Stimulated activated effector memory CD8-positive, alpha-beta T cell treated with anti-CD3 and anti-CD28 coated beads, Interleukin-12 subunit alpha, Interleukin-12 subunit beta, amount 100 ng/mL, for 72 hours (primary cell): Measurements from ENCODE around the gene NABP1.
A peak's percentile ranks its signal among the peaks of the same experiment; 100 is the strongest.

Experiments
- ATAC-seq: fragments of 150-1000 bp; cut with Tn5 transposase; 2 replicates; pipeline ENCODE4 v1.10.0; 2021
- DNase-seq, 2 donors: peaks; one replicate each; pipeline ENCODE4 v3.0.0; 2021 to 2022; ENCODE audit warnings: low spot score in 2 of 2
- H3K27ac Mint-ChIP-seq: one replicate; pipeline ENCODE4 v1.8.0; 2022; ENCODE audit warnings: mild to moderate bottlenecking, mixed read lengths
- H3K36me3 Mint-ChIP-seq: one replicate; pipeline ENCODE4 v1.8.0; 2022; ENCODE audit warnings: mild to moderate bottlenecking, mixed read lengths
- H3K4me1 Mint-ChIP-seq: one replicate; pipeline ENCODE4 v1.8.0; 2022; ENCODE audit warnings: mixed read lengths
- H3K4me3 Mint-ChIP-seq: one replicate; pipeline ENCODE4 v1.8.0; 2022; ENCODE audit warnings: mild to moderate bottlenecking, mixed read lengths
- H3K9me3 Mint-ChIP-seq: one replicate; pipeline ENCODE4 v1.8.0; 2022; ENCODE audit warnings: mixed read lengths

Gene NABP1

GRCh38 chr2:191661097-191661924 is 16.6 kb upstream of the NABP1 start:
- DNase-seq (no peak), ATAC-seq (no peak)
- Mint-ChIP-seq H3K4me1 (peaks cover 15% of the 10 kb centered on the region), H3K9me3 (peaks cover 5% of the 10 kb centered on the region), H3K36me3 (no peaks in the 10 kb centered on the region), H3K4me3 (no peak overlapping the region), H3K27ac (no peak overlapping the region)

- peaks cover 16% of the 10 kb centered on the region for H3K4me1 Mint-ChIP-seq
- H3K36me3 Mint-ChIP-seq = no peaks in the 10 kb centered on the region
- H3K9me3 Mint-ChIP-seq = peaks cover 5% of the 10 kb centered on the region
- DNase-seq (no peak), ATAC-seq (no peak)
- H3K27ac Mint-ChIP-seq = no peak overlapping the region
- no peak overlapping the region for H3K4me3 Mint-ChIP-seq
These were observed 12.9 kb upstream of the NABP1 start for GRCh38 chr2:191664823-191665677.

GRCh38 chr2:191666226-191666625 is 11.7 kb upstream of the NABP1 start:
- Mint-ChIP-seq H3K27ac (no peak overlapping the region), H3K4me1 (peaks cover 16% of the 10 kb centered on the region), H3K36me3 (no peaks in the 10 kb centered on the region), H3K9me3 (peaks cover 5% of the 10 kb centered on the region), H3K4me3 (no peak overlapping the region)
- ATAC-seq (no peak), DNase-seq (no peak)

GRCh38 chr2:191666732-191667131 is 11.2 kb upstream of the NABP1 start:
- Mint-ChIP-seq H3K4me3 (no peak overlapping the region), H3K27ac (no peak overlapping the region)

GRCh38 chr2:191670076-191670475 is 7.9 kb upstream of the NABP1 start:
- ATAC-seq = peak; percentile 52
- Mint-ChIP-seq H3K27ac (no peak overlapping the region), H3K9me3 (no peaks in the 10 kb centered on the region), H3K4me1 (peaks cover 16% of the 10 kb centered on the region), H3K4me3 (no peak overlapping the region), H3K36me3 (no peaks in the 10 kb centered on the region)
- DNase-seq = no peak

More at GRCh38 chr2:191666732-191667131, 11.2 kb upstream of the NABP1 start:
- peaks cover 5% of the 10 kb centered on the region for H3K9me3 Mint-ChIP-seq
- peaks cover 16% of the 10 kb centered on the region for H3K4me1 Mint-ChIP-seq
- no peak for DNase-seq
- no peaks in the 10 kb centered on the region for H3K36me3 Mint-ChIP-seq
- ATAC-seq = peak; percentile 74

- ATAC-seq (no peak), DNase-seq (no peak)
These were observed 7.1 kb upstream of the NABP1 start for GRCh38 chr2:191670787-191671186.

GRCh38 chr2:191675807-191676721 is 1.9 kb upstream of the NABP1 start:
- peaks cover 36% of the 10 kb centered on the region for H3K4me1 Mint-ChIP-seq
- peak; percentile 17 to 75 for DNase-seq
- peak; percentile 53 for ATAC-seq

More at GRCh38 chr2:191670787-191671186, 7.1 kb upstream of the NABP1 start:
- H3K27ac Mint-ChIP-seq = no peak overlapping the region
- no peak overlapping the region for H3K4me3 Mint-ChIP-seq
- H3K36me3 Mint-ChIP-seq = peaks cover 3% of the 10 kb centered on the region
- no peaks in the 10 kb centered on the region for H3K9me3 Mint-ChIP-seq
- peaks cover 19% of the 10 kb centered on the region for H3K4me1 Mint-ChIP-seq

GRCh38 chr2:191676790-191677645 is 918 bp upstream of the NABP1 start:
- Mint-ChIP-seq H3K27ac (peak overlapping the region; percentile 98), H3K4me1 (peaks cover 37% of the 10 kb centered on the region), H3K36me3 (peaks cover 62% of the 10 kb centered on the region), H3K9me3 (no peaks in the 10 kb centered on the region), H3K4me3 (peak overlapping the region; percentile 84)
- DNase-seq (no peak), ATAC-seq (peak; percentile 75)

More at GRCh38 chr2:191675807-191676721, 1.9 kb upstream of the NABP1 start:
- H3K9me3 Mint-ChIP-seq = no peaks in the 10 kb centered on the region
- peak overlapping the region; percentile 98 for H3K27ac Mint-ChIP-seq
- peaks cover 52% of the 10 kb centered on the region for H3K36me3 Mint-ChIP-seq
- peak overlapping the region; percentile 84 for H3K4me3 Mint-ChIP-seq

- Mint-ChIP-seq H3K9me3 (no peaks in the 10 kb centered on the region), H3K36me3 (peaks cover 77% of the 10 kb centered on the region), H3K4me1 (peaks cover 49% of the 10 kb centered on the region), H3K27ac (peak overlapping the region; percentile 98), H3K4me3 (peak overlapping the region; percentile 84)
- DNase-seq (peak; percentile 42 to 84), ATAC-seq (peak; percentile 20)
These were observed 633 bp downstream of the NABP1 start for GRCh38 chr2:191678437-191679100.

GRCh38 chr2:191679818-191680600 is 2.1 kb downstream of the NABP1 start:
- Mint-ChIP-seq H3K4me1 (peaks cover 50% of the 10 kb centered on the region), H3K9me3 (no peaks in the 10 kb centered on the region), H3K27ac (peak overlapping the region; percentile 98), H3K4me3 (peak overlapping the region; percentile 84), H3K36me3 (peaks cover 92% of the 10 kb centered on the region)
- ATAC-seq (no peak), DNase-seq (no peak)

- ATAC-seq (no peak), DNase-seq (no peak)
- peak overlapping the region; percentile 98 for H3K27ac Mint-ChIP-seq
- H3K36me3 Mint-ChIP-seq = peaks cover 96% of the 10 kb centered on the region
- peak overlapping the region; percentile 84 for H3K4me3 Mint-ChIP-seq
- no peaks in the 10 kb centered on the region for H3K9me3 Mint-ChIP-seq
- H3K4me1 Mint-ChIP-seq = peaks cover 48% of the 10 kb centered on the region
These were observed 2.7 kb downstream of the NABP1 start for GRCh38 chr2:191680639-191681038.

- H3K4me3 Mint-ChIP-seq = peak overlapping the region; percentile 84
- H3K4me1 Mint-ChIP-seq = peaks cover 34% of the 10 kb centered on the region
- no peaks in the 10 kb centered on the region for H3K9me3 Mint-ChIP-seq
- H3K36me3 Mint-ChIP-seq = peaks cover 100% of the 10 kb centered on the region
- peak; percentile 2 for ATAC-seq
- DNase-seq = no peak
- H3K27ac Mint-ChIP-seq = peak overlapping the region; percentile 69
These were observed 4.2 kb downstream of the NABP1 start for GRCh38 chr2:191682126-191682525.

GRCh38 chr2:191686066-191686465 is 8.1 kb downstream of the NABP1 start:
- no peaks in the 10 kb centered on the region for H3K9me3 Mint-ChIP-seq
- peaks cover 87% of the 10 kb centered on the region for H3K36me3 Mint-ChIP-seq
- H3K27ac Mint-ChIP-seq = peak overlapping the region; percentile 51
- ATAC-seq (no peak), DNase-seq (no peak)
- no peak overlapping the region for H3K4me3 Mint-ChIP-seq
- H3K4me1 Mint-ChIP-seq = peaks cover 47% of the 10 kb centered on the region
